ENCODE measurements around the gene ZDHHC8.
A peak's percentile ranks its signal among the peaks of the same experiment; 100 is the strongest.

ZDHHC8 gene

GRCh38 chr22:20115691-20116375, 15.8 kb upstream of the ZDHHC8 start, which contains the start of gene RANBP1:
RANBP1 (plus strand) TSS chr22:20116104; CDS start chr22:20116185, 81 bp downstream.
- DNase-seq = no peak

GRCh38 chr22:20116376-20116950, 15.1 kb upstream of the ZDHHC8 start:
- DNase-seq = no peak

- peak; percentile 97 for DNase-seq
Measured at GRCh38 chr22:20116951-20117632, 14.5 kb upstream of the ZDHHC8 start, which contains the start of gene TRMT2A. TRMT2A (minus strand) TSS chr22:20117226; CDS start chr22:20116906, 320 bp downstream.

GRCh38 chr22:20117633-20118299, 13.8 kb upstream of the ZDHHC8 start:
- peak; percentile 58 for DNase-seq

GRCh38 chr22:20118300-20119020, 13.1 kb upstream of the ZDHHC8 start:
- DNase-seq = no peak

GRCh38 chr22:20121856-20122415, 9.7 kb upstream of the ZDHHC8 start:
- DNase-seq = no peak

GRCh38 chr22:20123366-20124082, 8.1 kb upstream of the ZDHHC8 start:
- DNase-seq = no peak

GRCh38 chr22:20124083-20124787, 7.4 kb upstream of the ZDHHC8 start:
- no peak for DNase-seq

GRCh38 chr22:20125201-20126174, 6.1 kb upstream of the ZDHHC8 start:
- DNase-seq = no peak

- no peak for DNase-seq
Measured at GRCh38 chr22:20126284-20127029, 5.1 kb upstream of the ZDHHC8 start.

- DNase-seq = no peak
Measured at GRCh38 chr22:20127318-20127868, 4.2 kb upstream of the ZDHHC8 start.

- DNase-seq = no peak
Measured at GRCh38 chr22:20127869-20128618, 3.6 kb upstream of the ZDHHC8 start.

GRCh38 chr22:20128619-20128901, 3.0 kb upstream of the ZDHHC8 start:
- DNase-seq = no peak

- peak; percentile 66 for DNase-seq
Measured at GRCh38 chr22:20128902-20129746, 2.5 kb upstream of the ZDHHC8 start.

GRCh38 chr22:20129747-20130014, 1.9 kb upstream of the ZDHHC8 start:
- DNase-seq = no peak

GRCh38 chr22:20130319-20130718, 1.3 kb upstream of the ZDHHC8 start:
- peak; percentile 19 for DNase-seq

Data from CD4-positive, alpha-beta T cell treated with Interleukin-21 for 1 hour (primary cell).